Body of pancreas (tissue), 4 donors: ENCODE measurements around the gene PIEZO1. TPM values are rescaled to one million over a fixed set of nuclear protein-coding genes. Genes with fewer than 3 reads are reported as not detected.
"Not testable (repeated sequence)": the region's sequence is repeated elsewhere in the genome, so short reads cannot be mapped to it uniquely, and the experiment has no call there.

Experiments
- ATAC-seq: fragments of 150-250 bp; one replicate; pipeline ENCODE4 v1.9.1; 2016
- DNase-seq, 4 donors: peaks; one replicate each; pipeline ENCODE4 v3.0.0-alpha.2; 2019
- H3K27ac ChIP-seq, 4 donors: fragments of 200-600 bp; sonication (generic); 1 replicate in 3 of 4; 2 replicates in 1 of 4; pipeline versions ENCODE4 v1.5.1 to v1.6.1; 2016 to 2019; ENCODE audit warnings: mild to moderate bottlenecking in 1 of 4, mixed read lengths in 1 of 4, moderate library complexity in 1 of 4
- H3K27me3 ChIP-seq, 2 donors: fragments of 200-600 bp; sonication (generic); one replicate each; pipeline ENCODE4 v1.6.0; 2016; ENCODE audit warnings: mild to moderate bottlenecking in 1 of 2
- H3K36me3 ChIP-seq, 2 donors: fragments of 200-600 bp; sonication (generic); replicated peaks in 1 of 2; 2 replicates each; pipeline ENCODE4 v1.5.1; 2016; ENCODE audit warnings: low read depth in 2 of 2; ENCODE audit not compliant: insufficient read depth in 1 of 2
- H3K4me1 ChIP-seq: fragments of 200-600 bp; sonication (generic); one replicate; pipeline ENCODE4 v1.6.0; 2016
- H3K4me3 ChIP-seq, 2 donors: fragments of 200-600 bp; sonication (generic); 1 replicate in 1 of 2; 2 replicates in 1 of 2; pipeline ENCODE4 v1.5.1; 2016 to 2019
- H3K9me3 ChIP-seq, 3 donors: fragments of 200-600 bp; sonication (generic); 1 replicate in 2 of 3; 2 replicates in 1 of 3; pipeline ENCODE4 v1.5.1; 2016
- CTCF ChIP-seq, 7 experiments: fragments of 450-650 bp in 4 of 7; fragments of 200-600 bp in 3 of 7; sonication (generic) in 3 of 7; IDR thresholded peaks; one replicate each; pipeline ENCODE4 v1.5.1; 2016 to 2019; ENCODE audit warnings: antibody characterized with exemption in 7 of 7
- POLR2A ChIP-seq, 3 donors: fragments of 450-650 bp; IDR thresholded peaks; one replicate each; pipeline ENCODE4 v1.6.1; 2016; ENCODE audit warnings: antibody characterized with exemption in 3 of 3, mild to moderate bottlenecking in 2 of 3
- WGBS, 2 donors: methylation state at CpG; one replicate each; pipeline ENCODE4 v1.1.5; 2017; 5-methylcytosine and 5-hydroxymethylcytosine counted together
- intact Hi-C: fragments of 100-400 bp; cut with DNase I; formaldehyde crosslinking; loops from one replicate; pipeline ENCODE4 v1.15.1; 2023
- microRNA-seq, 2 donors: library from miRNA; unstranded; fragments of <30 nt; microRNA quantifications; one replicate each; pipeline ENCODE4, GENCODE V29; 2016; ENCODE audit warnings: borderline number of aligned reads in 2 of 2, borderline replicate concordance in 2 of 2
- total RNA-seq, 2 donors: library from RNA; depleted of rRNA; stranded (reverse); fragments of >200 nt; gene quantifications; one replicate each; pipeline ENCODE4 v1.1.0, GENCODE V29; 2016

The PIEZO1 gene
- total RNA-seq, 2 donors from 2014 or later = 61.0 to 269 TPM

GRCh38 chr16:88671806-88672205 lies 113.2 kb downstream of the PIEZO1 start:
- Histone ChIP-seq H3K27ac (no peak overlapping the region), H3K4me3 (no peak overlapping the region), H3K4me1 (no peaks in the 10 kb centered on the region), H3K27me3 (no peaks in the 10 kb centered on the region), H3K9me3 (no peaks in the 10 kb centered on the region), H3K36me3 (no peaks in the 10 kb centered on the region)
- intact Hi-C loops = no loop called here
- 87 to 91% methylated on average over 12 to 23 of the region's 23 CpGs for WGBS, 2 donors
- TF ChIP-seq POLR2A (IDR thresholded peaks at IDR 0.05) (no peak), CTCF (IDR thresholded peaks at IDR 0.05) (no peak)
- no peak for ATAC-seq
- DNase-seq = no peak

GRCh38 chr16:88669980-88670379 lies 115.0 kb downstream of the PIEZO1 start:
- Histone ChIP-seq H3K4me1 (peaks cover 8% of the 10 kb centered on the region), H3K9me3 (no peaks in the 10 kb centered on the region), H3K4me3 (no peak overlapping the region), H3K27me3 (no peaks in the 10 kb centered on the region), H3K27ac (no peak overlapping the region), H3K36me3 (no peaks in the 10 kb centered on the region)
- DNase-seq = no peak
- WGBS, 2 donors = 76 to 85% methylated on average over 10 of the region's 10 CpGs
- no peak for ATAC-seq
- TF ChIP-seq CTCF (IDR thresholded peaks at IDR 0.05) (no peak), POLR2A (IDR thresholded peaks at IDR 0.05) (no peak)
- intact Hi-C loops = no loop called here

GRCh38 chr16:88669493-88669892 lies 115.5 kb downstream of the PIEZO1 start:
- H3K9me3 ChIP-seq, H3K27ac ChIP-seq, intact Hi-C loops, H3K4me3 ChIP-seq, DNase-seq, H3K27me3 ChIP-seq, H3K36me3 ChIP-seq, ATAC-seq: not testable (repeated sequence)
- peaks cover 13% of the 10 kb centered on the region for H3K4me1 ChIP-seq
- WGBS, 2 donors = 85 to 90% methylated on average over 8 of the region's 8 CpGs

GRCh38 chr16:88667461-88667860 lies 117.6 kb downstream of the PIEZO1 start:
- Histone ChIP-seq H3K27ac (no peak overlapping the region), H3K4me1 (peaks cover 22% of the 10 kb centered on the region), H3K9me3 (no peaks in the 10 kb centered on the region), H3K4me3 (no peak overlapping the region), H3K36me3 (no peaks in the 10 kb centered on the region), H3K27me3 (no peaks in the 10 kb centered on the region)
- DNase-seq (no peak), ATAC-seq (no peak)
- TF ChIP-seq POLR2A (IDR thresholded peaks at IDR 0.05) (no peak), CTCF (IDR thresholded peaks at IDR 0.05) (no peak)
- 75 to 100% methylated on average over 1 to 5 of the region's 5 CpGs for WGBS, 2 donors
- intact Hi-C loops = no loop called here

GRCh38 chr16:88665570-88665969 lies 119.5 kb downstream of the PIEZO1 start:
- no peak for DNase-seq
- TF ChIP-seq POLR2A (IDR thresholded peaks at IDR 0.05) = no peak
- TF ChIP-seq CTCF (IDR thresholded peaks at IDR 0.05) = no peak
- intact Hi-C loops = no loop called here
- Histone ChIP-seq H3K4me1 (peaks cover 22% of the 10 kb centered on the region), H3K27me3 (no peaks in the 10 kb centered on the region), H3K36me3 (no peaks in the 10 kb centered on the region), H3K4me3 (no peak overlapping the region), H3K9me3 (no peaks in the 10 kb centered on the region), H3K27ac (peak overlapping the region in 2 of 4 donors; percentile 51 to 61)
- WGBS, 2 donors = 88 to 92% methylated on average over 3 of the region's 3 CpGs
- ATAC-seq = no peak

Small RNA genes lying within 50 kb of the gene (microRNA-seq; reads per million reads assigned to microRNA genes)
- gene MIR4722 = 0 reads per million in 2 donors

Other genes starting within 250 kb of the PIEZO1 start
- gene ZC3H18, start 214.8 kb downstream of the PIEZO1 start, total RNA-seq = 10 to 100 TPM; 11.7 to 22.4 TPM
- not detected for gene IL17C, start 146.6 kb downstream of the PIEZO1 start, total RNA-seq
- gene CYBA, start 134.2 kb downstream of the PIEZO1 start, total RNA-seq = 100 to 1,000 TPM; 126 to 177 TPM
- gene MVD, start 122.1 kb downstream of the PIEZO1 start, total RNA-seq = 10 to 100 TPM; 16.9 to 28.7 TPM
- gene SNAI3, start 98.7 kb downstream of the PIEZO1 start, total RNA-seq = under 1 TPM in 1 of 2 donors, not detected in 1; 0.26 TPM
- 10 to 100 TPM; 16.6 to 27.7 TPM for gene RNF166, start 78.8 kb downstream of the PIEZO1 start, total RNA-seq
- 10 to 100 TPM in 1 of 2 donors, 1 to 10 TPM in 1; 5.7 to 10.2 TPM for gene CTU2, start 78.7 kb downstream of the PIEZO1 start, total RNA-seq
- gene CDT1, start 18.6 kb upstream of the PIEZO1 start, total RNA-seq = 1 to 10 TPM in 1 of 2 donors, not detected in 1; 7.6 TPM
- gene APRT, start 26.7 kb upstream of the PIEZO1 start, total RNA-seq = 100 to 1,000 TPM in 1 of 2 donors, 10 to 100 TPM in 1; 95.9 to 104 TPM
- 10 to 100 TPM in 1 of 2 donors, 1 to 10 TPM in 1; 8.8 to 48.8 TPM for gene GALNS, start 71.7 kb upstream of the PIEZO1 start, total RNA-seq
- gene TRAPPC2L, start 71.9 kb upstream of the PIEZO1 start, total RNA-seq = 10 to 100 TPM in 1 of 2 donors, 1 to 10 TPM in 1; 7.6 to 35.5 TPM
- not detected for gene PABPN1L, start 81.4 kb upstream of the PIEZO1 start, total RNA-seq
- gene CBFA2T3, start 192.0 kb upstream of the PIEZO1 start, total RNA-seq = 10 to 100 TPM in 1 of 2 donors, 1 to 10 TPM in 1; 7.8 to 16.2 TPM